HEK293T (cell line): Measurements from ENCODE around the gene CALD1.

Source experiments
- BHLHE40 ChIP-seq: fragments of 450-650 bp; IDR thresholded peaks from 2 replicates; pipeline ENCODE4 v1.6.1; 2016; ENCODE audit warnings: mild to moderate bottlenecking, moderate library complexity, borderline replicate concordance
- CTBP1 ChIP-seq: fragments of 450-650 bp; IDR thresholded peaks from 2 replicates; pipeline ENCODE4 v1.6.1; 2016; ENCODE audit warnings: borderline replicate concordance
- ELF4 ChIP-seq: fragments of 450-650 bp; IDR thresholded peaks from 2 replicates; pipeline ENCODE4 v1.6.1; 2017; ENCODE audit warnings: antibody characterized with exemption
- FOXA1 ChIP-seq: fragments of 450-650 bp; IDR thresholded peaks from 2 replicates; pipeline ENCODE4 v1.6.1; 2016; ENCODE audit warnings: mild to moderate bottlenecking
- FOXK2 ChIP-seq: fragments of 450-650 bp; IDR thresholded peaks from 2 replicates; pipeline ENCODE4 v1.6.1; 2016; ENCODE audit warnings: mild to moderate bottlenecking
- FOXM1 ChIP-seq: fragments of 450-650 bp; IDR thresholded peaks from 2 replicates; pipeline ENCODE4 v1.6.1; 2017; ENCODE audit warnings: mild to moderate bottlenecking, borderline replicate concordance
- HDGF ChIP-seq: fragments of 450-650 bp; IDR thresholded peaks from 2 replicates; pipeline ENCODE4 v1.6.1; 2017; ENCODE audit warnings: antibody characterized with exemption, borderline replicate concordance
- L3MBTL2 ChIP-seq: fragments of 450-650 bp; conservative IDR thresholded peaks from 2 replicates; pipeline ENCODE4 v1.6.1; 2016; ENCODE audit warnings: mild to moderate bottlenecking
- NFRKB ChIP-seq: fragments of 450-650 bp; IDR thresholded peaks from 2 replicates; pipeline ENCODE4 v1.6.1; 2016; ENCODE audit warnings: mild to moderate bottlenecking, moderate library complexity
- SP1 ChIP-seq: fragments of 450-650 bp; IDR thresholded peaks from 2 replicates; pipeline ENCODE4 v1.6.1; 2017
- SUZ12 ChIP-seq: fragments of 450-650 bp; IDR thresholded peaks from 2 replicates; pipeline ENCODE4 v1.6.1; 2016; ENCODE audit warnings: mild to moderate bottlenecking
- ZNF384 ChIP-seq: fragments of 450-650 bp; IDR thresholded peaks from 2 replicates; pipeline ENCODE4 v1.6.1; 2016

GRCh38 chr7:134772401-134772800 is 7.0 kb upstream of the CALD1 start:
- TF ChIP-seq CTBP1 (no peak), FOXK2 (no peak), ELF4 (no peak), FOXM1 (no peak), SUZ12 (no peak), SP1 (no peak), HDGF (no peak), BHLHE40 (no peak), ZNF384 (no peak), FOXA1 (no peak), NFRKB (no peak), L3MBTL2 (no peak)
